ENCODE measurements around the gene STUB1. TPM values are rescaled to one million over a fixed set of nuclear protein-coding genes. Genes with fewer than 3 reads are reported as not detected.
A peak's percentile ranks its signal among the peaks of the same experiment; 100 is the strongest.

STUB1 gene
- total and polyA plus RNA-seq, 5 donors from 2014 or later = 63.2 to 142 (median 129) TPM

DNA sequence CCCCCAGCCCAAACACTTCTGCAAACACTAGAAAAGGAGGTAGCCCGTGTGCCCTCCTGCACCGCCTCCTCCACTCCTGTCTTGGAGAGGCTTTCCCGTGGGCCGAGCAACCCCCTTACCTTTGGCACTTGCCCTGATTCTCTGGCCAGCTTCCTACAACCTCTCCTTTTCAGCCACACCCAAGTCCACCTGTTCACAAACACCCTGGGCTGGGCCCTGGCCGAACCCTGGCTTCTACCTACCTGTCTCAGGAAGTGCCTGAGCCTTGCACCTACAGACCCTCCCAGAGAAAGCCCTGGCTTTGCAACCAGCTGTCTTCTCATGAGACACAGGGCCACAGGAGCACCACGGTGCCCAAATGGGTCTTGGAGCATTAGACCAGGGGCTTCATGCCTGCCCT is 38.7 kb downstream of the STUB1 start:
- Histone ChIP-seq H3K9me3 (ENCODE audit: control insufficient read depth in 2 of 2, low read length in 2 of 2) (no peaks in the 10 kb centered on the region), H3K27me3 (ENCODE audit: control insufficient read depth, insufficient read depth, low read length) (no peaks in the 10 kb centered on the region), H3K36me3 (ENCODE audit: control insufficient read depth, insufficient read depth, low read length) (no peaks in the 10 kb centered on the region), H3K27ac (ENCODE audit: insufficient read depth, low read length, poor library complexity, severe bottlenecking) (no peak overlapping the region), H3K4me3 (ENCODE audit: low read depth, low read length) (no peak overlapping the region), H3K4me1 (ENCODE audit: control insufficient read depth, insufficient read depth, low read length, poor library complexity, severe bottlenecking) (peaks cover 56% of the 10 kb centered on the region)
- peak overlapping the region; percentile 86 to 93 (median 90) for H3K4me3 Mint-ChIP-seq
- H3K27me3 Mint-ChIP-seq = peaks cover 5% of the 10 kb centered on the region
- H3K9me3 Mint-ChIP-seq = no peaks in the 10 kb centered on the region
- ATAC-seq (ENCODE audit: low read depth in 2 of 2) = no peak
- H3K27ac Mint-ChIP-seq = peak overlapping the region; percentile 42 to 86 (median 58)
- H3K36me3 Mint-ChIP-seq = no peaks in the 10 kb centered on the region
- peaks cover 0 to 46% (median 10%) of the 10 kb centered on the region in 4 donors for H3K4me1 Mint-ChIP-seq
- no peak for DNase-seq

DNA sequence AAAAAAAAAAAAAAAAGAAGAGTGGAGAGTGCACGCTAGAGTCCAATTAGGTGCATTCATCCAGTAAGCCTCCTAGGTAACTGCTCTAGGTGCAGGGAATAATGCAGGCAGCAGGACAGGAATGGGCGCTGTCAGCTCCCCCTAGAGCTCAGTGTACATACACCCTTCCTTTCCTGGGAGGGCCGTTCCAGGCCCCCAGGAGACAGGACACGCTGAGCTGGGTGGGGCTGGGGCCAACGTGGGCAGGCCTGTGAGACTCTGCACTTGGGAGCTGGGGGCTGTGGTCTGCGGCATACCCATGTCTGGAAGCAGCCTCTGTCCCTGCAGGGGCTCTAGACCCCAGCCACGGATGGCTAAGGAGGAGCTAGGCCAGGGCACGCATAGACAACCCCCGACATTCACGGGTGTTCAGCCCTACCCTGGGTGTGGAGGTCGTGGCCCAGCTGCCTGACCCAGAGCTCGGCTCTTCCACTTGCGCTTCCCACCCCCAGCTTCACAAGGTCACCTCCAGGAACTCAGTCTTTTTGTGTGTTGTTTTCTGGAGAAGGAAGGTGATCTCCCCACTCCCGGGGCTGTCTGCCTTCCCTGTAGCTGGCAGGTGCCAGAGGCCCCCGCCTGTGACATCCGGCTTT is 39.7 kb downstream of the STUB1 start:
- peak in 1 of 3 donors; percentile 24 for DNase-seq
- Histone ChIP-seq H3K27ac (ENCODE audit: insufficient read depth, low read length, poor library complexity, severe bottlenecking) (peak overlapping the region; percentile 77), H3K4me1 (ENCODE audit: control insufficient read depth, insufficient read depth, low read length, poor library complexity, severe bottlenecking) (peaks cover 49% of the 10 kb centered on the region), H3K36me3 (ENCODE audit: control insufficient read depth, insufficient read depth, low read length) (no peaks in the 10 kb centered on the region), H3K9me3 (ENCODE audit: control insufficient read depth in 2 of 2, low read length in 2 of 2) (no peaks in the 10 kb centered on the region), H3K27me3 (ENCODE audit: control insufficient read depth, insufficient read depth, low read length) (no peaks in the 10 kb centered on the region), H3K4me3 (ENCODE audit: low read depth, low read length) (peak overlapping the region; percentile 51)
- Mint-ChIP-seq H3K27me3 (peaks cover 4% of the 10 kb centered on the region), H3K27ac (peak overlapping the region; percentile 58 to 93 (median 86)), H3K9me3 (no peaks in the 10 kb centered on the region), H3K4me1 (peaks cover 0 to 43% (median 10%) of the 10 kb centered on the region in 4 donors), H3K36me3 (no peaks in the 10 kb centered on the region), H3K4me3 (peak overlapping the region; percentile 86 to 93 (median 90))
- ATAC-seq (ENCODE audit: low read depth in 2 of 2) = no peak

DNA sequence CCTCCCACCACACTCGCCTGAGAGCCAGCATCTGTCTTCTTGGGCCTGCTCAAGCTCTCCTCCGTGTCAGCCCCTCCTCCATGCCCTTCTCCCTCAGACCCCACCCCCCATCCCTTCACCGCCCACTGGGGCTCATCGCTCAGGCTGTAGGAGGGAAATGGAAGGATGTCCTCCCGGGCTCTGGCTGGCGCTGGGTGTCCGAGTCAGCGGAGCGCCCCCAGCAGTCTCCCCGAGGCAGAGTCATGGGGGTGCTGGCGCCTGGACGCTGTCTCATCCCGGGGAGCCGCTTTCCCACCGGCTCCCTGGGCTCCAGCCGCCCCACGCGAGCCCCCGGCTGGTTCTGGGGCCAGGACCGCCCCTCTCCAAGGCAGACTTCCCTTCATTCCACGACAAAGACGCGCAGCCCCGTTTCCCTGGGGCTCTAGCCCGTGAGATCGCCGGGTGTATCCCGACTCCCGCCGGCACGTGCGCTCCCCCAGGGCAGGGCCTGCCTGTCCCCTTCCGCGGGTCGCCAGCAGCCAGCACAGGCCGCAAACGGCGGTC is 40.3 kb downstream of the STUB1 start:
- Histone ChIP-seq H3K36me3 (ENCODE audit: control insufficient read depth, insufficient read depth, low read length) (no peaks in the 10 kb centered on the region), H3K4me1 (ENCODE audit: control insufficient read depth, insufficient read depth, low read length, poor library complexity, severe bottlenecking) (peaks cover 45% of the 10 kb centered on the region), H3K27ac (ENCODE audit: insufficient read depth, low read length, poor library complexity, severe bottlenecking) (peak overlapping the region; percentile 77), H3K27me3 (ENCODE audit: control insufficient read depth, insufficient read depth, low read length) (no peaks in the 10 kb centered on the region), H3K9me3 (ENCODE audit: control insufficient read depth in 2 of 2, low read length in 2 of 2) (no peaks in the 10 kb centered on the region), H3K4me3 (ENCODE audit: low read depth, low read length) (peak overlapping the region; percentile 51)
- Mint-ChIP-seq H3K4me3 (peak overlapping the region; percentile 86 to 93 (median 90)), H3K36me3 (no peaks in the 10 kb centered on the region), H3K27me3 (peaks cover 4% of the 10 kb centered on the region), H3K4me1 (peaks cover 0 to 45% (median 10%) of the 10 kb centered on the region in 4 donors), H3K27ac (peak overlapping the region; percentile 58 to 93 (median 86)), H3K9me3 (no peaks in the 10 kb centered on the region)
- DNase-seq (peak in 2 of 3 donors; percentile 45 to 66), ATAC-seq (ENCODE audit: low read depth in 2 of 2) (peak in 1 of 2 donors; percentile 15)

DNA sequence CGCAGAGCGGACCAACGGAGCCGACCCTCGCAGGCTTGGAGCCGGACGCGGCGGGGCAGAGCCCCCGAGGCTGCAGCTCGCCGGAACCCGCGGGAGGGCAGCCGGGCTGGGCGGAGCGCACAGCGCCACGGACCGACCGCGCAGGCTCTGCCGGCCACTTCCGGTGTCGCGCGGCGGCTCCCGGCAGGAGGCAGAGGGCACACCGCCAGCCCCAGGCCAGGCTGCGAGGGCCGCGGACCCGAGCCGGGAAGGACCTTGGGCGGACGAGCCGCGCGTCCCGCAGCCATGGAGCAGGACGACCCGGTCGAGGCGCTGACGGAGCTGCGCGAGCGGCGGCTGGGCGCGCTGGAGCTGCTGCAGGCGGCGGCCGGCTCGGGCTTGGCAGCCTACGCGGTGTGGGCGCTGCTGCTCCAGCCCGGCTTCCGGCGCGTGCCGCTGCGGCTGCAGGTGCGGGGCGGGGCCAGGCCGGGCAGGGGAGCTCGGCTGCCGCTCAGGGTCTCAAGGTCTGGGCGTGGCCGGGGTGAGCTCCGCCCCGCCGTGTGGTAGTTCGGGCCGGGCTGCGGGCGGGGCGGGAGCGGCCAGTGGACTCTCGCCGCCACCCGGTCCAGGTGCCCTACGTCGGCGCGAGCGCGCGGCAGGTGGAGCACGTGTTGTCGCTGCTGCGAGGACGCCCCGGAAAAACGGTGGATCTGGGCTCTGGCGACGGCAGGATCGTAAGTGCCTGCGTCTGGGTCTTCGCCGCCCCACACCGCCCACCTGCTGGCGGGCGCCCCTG is 41.0 kb downstream of the STUB1 start, which contains the start of gene ANTKMT:
ANTKMT (plus strand) TSS at position 157 of the 775 bp plus-strand sequence; CDS start at position 286, 129 bp downstream.
- Mint-ChIP-seq H3K4me1 (peaks cover 0 to 44% (median 10%) of the 10 kb centered on the region in 4 donors), H3K27ac (peak within 1 kb of the TSS; percentile 80 to 93 (median 86))
- H3K4me1 ChIP-seq (ENCODE audit: control insufficient read depth, insufficient read depth, low read length, poor library complexity, severe bottlenecking) = peaks cover 39% of the 10 kb centered on the region

DNA sequence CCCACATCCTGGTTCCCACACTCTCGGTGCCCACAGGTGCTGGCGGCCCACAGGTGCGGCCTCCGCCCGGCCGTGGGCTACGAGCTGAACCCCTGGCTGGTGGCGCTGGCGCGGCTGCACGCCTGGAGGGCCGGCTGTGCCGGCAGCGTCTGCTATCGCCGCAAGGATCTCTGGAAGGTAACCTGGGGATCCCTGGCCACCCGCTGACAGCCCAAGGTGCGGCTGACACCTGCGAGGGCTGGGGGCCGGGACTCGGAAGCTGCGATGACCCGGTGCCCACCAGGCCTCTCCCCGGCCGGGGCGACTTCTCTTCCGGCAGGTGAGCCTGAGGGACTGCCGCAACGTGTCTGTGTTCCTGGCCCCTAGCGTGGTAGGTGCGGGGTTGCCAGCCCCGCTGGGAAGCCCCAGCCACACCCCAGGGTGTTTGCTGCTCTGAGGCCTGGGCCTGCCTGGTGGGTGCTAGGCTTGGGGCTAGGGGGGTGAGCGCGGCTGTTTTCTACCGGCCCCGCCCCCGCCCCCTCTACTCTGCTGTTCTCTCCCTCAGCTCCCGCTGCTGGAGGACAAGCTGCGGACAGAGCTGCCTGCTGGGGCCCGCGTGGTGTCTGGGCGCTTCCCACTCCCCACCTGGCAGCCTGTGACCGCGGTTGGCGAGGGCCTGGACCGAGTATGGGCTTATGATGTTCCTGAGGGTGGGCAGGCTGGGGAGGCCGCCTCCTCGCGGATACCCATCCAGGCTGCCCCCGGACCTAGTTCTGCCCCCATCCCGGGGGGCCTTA is 41.7 kb downstream of the STUB1 start:
- no peak for DNase-seq
- ATAC-seq (ENCODE audit: low read depth in 2 of 2) = peak; percentile 4 to 5

More for the DNA sequence above, 41.0 kb downstream of the STUB1 start, which contains the start of gene ANTKMT:
- ATAC-seq (ENCODE audit: low read depth in 2 of 2) = peak; percentile 74 to 77
- Mint-ChIP-seq H3K4me3 (peak within 1 kb of the TSS; percentile 86 to 93 (median 90)), H3K9me3 (no peaks in the 10 kb centered on the region), H3K36me3 (no peaks in the 10 kb centered on the region), H3K27me3 (peaks cover 4% of the 10 kb centered on the region)
- H3K27me3 ChIP-seq (ENCODE audit: control insufficient read depth, insufficient read depth, low read length) = no peaks in the 10 kb centered on the region
- peak within 1 kb of the TSS; percentile 51 for H3K4me3 ChIP-seq (ENCODE audit: low read depth, low read length)
- H3K27ac ChIP-seq (ENCODE audit: insufficient read depth, low read length, poor library complexity, severe bottlenecking) = peak within 1 kb of the TSS; percentile 77
- no peaks in the 10 kb centered on the region for H3K9me3 ChIP-seq (ENCODE audit: control insufficient read depth in 2 of 2, low read length in 2 of 2)
- DNase-seq = peak; percentile 72 to 89 (median 84)
- no peaks in the 10 kb centered on the region for H3K36me3 ChIP-seq (ENCODE audit: control insufficient read depth, insufficient read depth, low read length)

DNA sequence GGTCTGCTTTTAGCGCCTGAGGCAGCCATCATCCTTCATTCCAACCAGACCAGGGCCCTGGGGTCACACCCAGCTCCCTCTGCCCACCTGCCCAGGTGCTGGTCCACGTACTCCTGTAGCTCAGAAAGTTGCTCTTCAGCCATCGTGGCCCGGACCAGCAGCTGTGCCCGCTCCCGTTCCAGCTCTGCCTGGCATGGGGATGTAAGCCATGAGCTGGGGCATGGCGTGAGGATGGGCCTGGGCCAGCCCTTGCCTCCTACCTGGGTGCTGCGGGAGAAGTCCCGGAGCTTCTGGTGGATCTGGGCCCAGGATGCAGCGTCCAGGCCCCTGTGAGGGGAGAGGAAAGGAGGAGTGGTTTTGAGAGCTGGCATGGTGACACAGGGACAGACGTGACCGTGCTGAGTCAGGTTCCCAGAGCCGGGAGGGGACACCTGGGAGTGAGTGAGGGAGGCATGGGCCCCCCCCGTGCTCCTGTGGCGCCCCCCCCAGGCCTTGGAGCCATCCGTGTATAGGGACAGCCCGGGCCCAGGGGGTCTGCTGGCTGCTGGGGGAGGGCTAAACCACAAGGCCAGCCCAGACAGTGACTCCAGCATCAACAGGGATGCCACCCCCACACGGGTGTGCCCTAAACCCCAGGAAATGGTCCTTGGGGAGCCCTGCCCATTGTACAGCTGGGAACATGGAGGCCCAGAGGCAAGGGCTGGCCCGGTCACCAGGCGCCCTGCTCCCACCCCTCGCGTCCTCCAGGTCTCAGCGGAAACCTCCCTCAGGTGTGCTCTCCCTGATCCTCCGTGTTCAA is 42.8 kb downstream of the STUB1 start:
- H3K9me3 Mint-ChIP-seq = no peaks in the 10 kb centered on the region
- no peaks in the 10 kb centered on the region for H3K27me3 ChIP-seq (ENCODE audit: control insufficient read depth, insufficient read depth, low read length)
- H3K4me3 ChIP-seq (ENCODE audit: low read depth, low read length) = no peak overlapping the region
- no peaks in the 10 kb centered on the region for H3K36me3 Mint-ChIP-seq
- H3K4me3 Mint-ChIP-seq = peak overlapping the region; percentile 37 to 87 (median 80)
- ATAC-seq (ENCODE audit: low read depth in 2 of 2) = no peak
- peak overlapping the region in 1 of 3 donors; percentile 66 for H3K27ac Mint-ChIP-seq
- H3K4me1 ChIP-seq (ENCODE audit: control insufficient read depth, insufficient read depth, low read length, poor library complexity, severe bottlenecking) = peaks cover 54% of the 10 kb centered on the region
- H3K4me1 Mint-ChIP-seq = peaks cover 0 to 43% (median 10%) of the 10 kb centered on the region in 4 donors
- DNase-seq = no peak
- no peaks in the 10 kb centered on the region for H3K27me3 Mint-ChIP-seq
- peak overlapping the region; percentile 77 for H3K27ac ChIP-seq (ENCODE audit: insufficient read depth, low read length, poor library complexity, severe bottlenecking)
- no peaks in the 10 kb centered on the region for H3K9me3 ChIP-seq (ENCODE audit: control insufficient read depth in 2 of 2, low read length in 2 of 2)
- no peaks in the 10 kb centered on the region for H3K36me3 ChIP-seq (ENCODE audit: control insufficient read depth, insufficient read depth, low read length)

More for the DNA sequence above, 41.7 kb downstream of the STUB1 start:
- H3K4me1 Mint-ChIP-seq = peaks cover 0 to 43% (median 10%) of the 10 kb centered on the region in 4 donors
- H3K4me3 Mint-ChIP-seq = peak overlapping the region; percentile 37 to 85 (median 77)
- peak overlapping the region; percentile 38 to 80 (median 59) for H3K27ac Mint-ChIP-seq
- H3K36me3 Mint-ChIP-seq = no peaks in the 10 kb centered on the region
- no peak overlapping the region for H3K4me3 ChIP-seq (ENCODE audit: low read depth, low read length)
- H3K27me3 Mint-ChIP-seq = no peaks in the 10 kb centered on the region
- no peaks in the 10 kb centered on the region for H3K9me3 ChIP-seq (ENCODE audit: control insufficient read depth in 2 of 2, low read length in 2 of 2)
- H3K36me3 ChIP-seq (ENCODE audit: control insufficient read depth, insufficient read depth, low read length) = no peaks in the 10 kb centered on the region
- H3K27me3 ChIP-seq (ENCODE audit: control insufficient read depth, insufficient read depth, low read length) = no peaks in the 10 kb centered on the region
- peaks cover 45% of the 10 kb centered on the region for H3K4me1 ChIP-seq (ENCODE audit: control insufficient read depth, insufficient read depth, low read length, poor library complexity, severe bottlenecking)
- no peaks in the 10 kb centered on the region for H3K9me3 Mint-ChIP-seq
- peak overlapping the region; percentile 77 for H3K27ac ChIP-seq (ENCODE audit: insufficient read depth, low read length, poor library complexity, severe bottlenecking)

All from CD4-positive, CD25-positive, alpha-beta regulatory T cell (primary cell).